ENCODE results near the gene CHRNA5. TPM values are rescaled to one million over a fixed set of nuclear protein-coding genes. Genes with fewer than 3 reads are reported as not detected.
A peak's percentile ranks its signal among the peaks of the same experiment; 100 is the strongest.

The CHRNA5 gene
- polyA plus RNA-seq, 1 donor from 2014 or later = 6.8 TPM

- Histone ChIP-seq H3K9me2 (ENCODE audit: insufficient read depth, low read length) (no peaks in the 10 kb centered on the region), H3K27me3 (ENCODE audit: insufficient read depth, low read depth, low read length) (peaks cover 42% of the 10 kb centered on the region), H3K36me3 (ENCODE audit: insufficient read depth, low read length) (no peaks in the 10 kb centered on the region), H3K9me3 (ENCODE audit: low read length) (no peaks in the 10 kb centered on the region), H3K9ac (ENCODE audit: low read length) (peak within 1 kb of the TSS; percentile 58), H3F3A (ENCODE audit: insufficient read depth, low read length, poor library complexity, severe bottlenecking) (no peaks in the 10 kb centered on the region), H3K27ac (ENCODE audit: low read length) (no peak within 1 kb of the TSS), H4K20me1 (ENCODE audit: insufficient read depth) (no peaks in the 10 kb centered on the region), H2AFZ (ENCODE audit: low read depth, low read length) (peak within 1 kb of the TSS; percentile 8), H3K79me2 (replicated peaks; ENCODE audit: insufficient read depth, low read length) (no peaks in the 10 kb centered on the region), H3K4me3 (ENCODE audit: low read length) (peak within 1 kb of the TSS; percentile 79), H3K4me2 (ENCODE audit: low read length) (peak within 1 kb of the TSS; percentile 65)
- TF ChIP-seq RAD21 (conservative IDR thresholded peaks at IDR 0.05) (peak; percentile 28), SMC3 (conservative IDR thresholded peaks at IDR 0.05; ENCODE audit: poor library complexity) (peak; percentile 18), EZH2 (IDR thresholded peaks at IDR 0.05; ENCODE audit: borderline replicate concordance, insufficient read depth, low read length, poor library complexity, severe bottlenecking) (no peak), MXI1 (conservative IDR thresholded peaks at IDR 0.05; ENCODE audit: poor library complexity, severe bottlenecking) (peak; percentile 43), REST (IDR thresholded peaks at IDR 0.05; ENCODE audit: borderline replicate concordance) (no peak)
Measured at GRCh38 chr15:78620527-78621421, 55.5 kb downstream of the CHRNA5 start, which contains the start of gene CHRNA3. Gene CHRNA3 (minus strand): TSS chr15:78620996. CDS start chr15:78620794, 202 bp downstream.

- Histone ChIP-seq H3K27ac (ENCODE audit: low read length) (no peak overlapping the region), H3K27me3 (ENCODE audit: insufficient read depth, low read depth, low read length) (peaks cover 42% of the 10 kb centered on the region), H3K4me2 (ENCODE audit: low read length) (no peak overlapping the region), H3K9me3 (ENCODE audit: low read length) (no peaks in the 10 kb centered on the region), H3K9me2 (ENCODE audit: insufficient read depth, low read length) (no peaks in the 10 kb centered on the region), H3F3A (ENCODE audit: insufficient read depth, low read length, poor library complexity, severe bottlenecking) (no peaks in the 10 kb centered on the region), H3K9ac (ENCODE audit: low read length) (no peak overlapping the region), H3K36me3 (ENCODE audit: insufficient read depth, low read length) (no peaks in the 10 kb centered on the region), H3K79me2 (replicated peaks; ENCODE audit: insufficient read depth, low read length) (no peaks in the 10 kb centered on the region), H2AFZ (ENCODE audit: low read depth, low read length) (no peak overlapping the region), H4K20me1 (ENCODE audit: insufficient read depth) (no peaks in the 10 kb centered on the region), H3K4me3 (ENCODE audit: low read length) (no peak overlapping the region)
- TF ChIP-seq EP300 (conservative IDR thresholded peaks at IDR 0.05; ENCODE audit: poor library complexity, severe bottlenecking) = no peak
- no peak for TF ChIP-seq MXI1 (conservative IDR thresholded peaks at IDR 0.05; ENCODE audit: poor library complexity, severe bottlenecking)
- TF ChIP-seq SMC3 (conservative IDR thresholded peaks at IDR 0.05; ENCODE audit: poor library complexity) = no peak
- no peak for TF ChIP-seq RAD21 (conservative IDR thresholded peaks at IDR 0.05)
- TF ChIP-seq EZH2 (IDR thresholded peaks at IDR 0.05; ENCODE audit: borderline replicate concordance, insufficient read depth, low read length, poor library complexity, severe bottlenecking) = no peak
- no peak for TF ChIP-seq POLR2AphosphoS5 (IDR thresholded peaks at IDR 0.05)
- TF ChIP-seq REST (IDR thresholded peaks at IDR 0.05; ENCODE audit: borderline replicate concordance) = no peak
- no peak for TF ChIP-seq CTCF (IDR thresholded peaks at IDR 0.05; ENCODE audit: poor library complexity, severe bottlenecking)
- no peak for TF ChIP-seq TAF1 (IDR thresholded peaks at IDR 0.05; ENCODE audit: low read depth)
Measured at GRCh38 chr15:78621810-78622402, 56.6 kb downstream of the CHRNA5 start.
